ENCODE data around the gene MEF2B.

GRCh38 chr19:19205416-19206410 is 35.6 kb upstream of the MEF2B start:
- TF ChIP-seq CTCF (IDR thresholded peaks at IDR 0.05; ENCODE audit: extremely low read depth in 1 of 2, insufficient read depth in 1 of 2, low read depth in 1 of 2, low read length in 2 of 2) (no peak), POLR2A (IDR thresholded peaks at IDR 0.05; ENCODE audit: low read depth, low read length) (no peak), EZH2 (IDR thresholded peaks at IDR 0.05; ENCODE audit: borderline replicate concordance, low read depth, low read length, severe bottlenecking) (no peak)
